HG03457 (cell line): ENCODE results near the gene ZNF684.
"Not testable (repeated sequence)": the region's sequence is repeated elsewhere in the genome, so short reads cannot be mapped to it uniquely, and the experiment has no call there.

Experiments used
- ATAC-seq: cut with Tn5 transposase; IDR thresholded peaks from one replicate; pipeline ENCODE4 v1.9.1; 2021; ENCODE audit warnings: moderate number of reproducible peaks; ENCODE audit not compliant: unreplicated experiment

The ZNF684 gene

DNA sequence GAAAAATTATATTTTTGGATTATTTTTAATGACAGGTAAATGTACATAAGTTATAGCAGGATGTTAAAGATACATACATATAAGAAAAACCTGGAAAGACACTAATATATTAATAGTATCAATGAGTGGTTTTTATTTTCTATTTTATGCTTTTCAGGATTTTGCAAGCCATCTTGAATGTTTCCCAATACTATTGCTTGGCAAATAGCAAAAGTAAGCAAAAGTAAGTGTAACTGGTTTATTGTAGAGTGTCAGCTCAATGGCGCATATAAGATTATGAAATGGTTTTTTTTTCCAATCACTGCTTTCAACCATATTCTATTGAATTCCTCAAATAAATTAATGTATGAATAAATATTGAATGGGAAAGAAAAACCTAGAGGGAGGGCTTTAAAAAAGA lies 36.4 kb downstream of the ZNF684 start:
- ATAC-seq = no peak

DNA sequence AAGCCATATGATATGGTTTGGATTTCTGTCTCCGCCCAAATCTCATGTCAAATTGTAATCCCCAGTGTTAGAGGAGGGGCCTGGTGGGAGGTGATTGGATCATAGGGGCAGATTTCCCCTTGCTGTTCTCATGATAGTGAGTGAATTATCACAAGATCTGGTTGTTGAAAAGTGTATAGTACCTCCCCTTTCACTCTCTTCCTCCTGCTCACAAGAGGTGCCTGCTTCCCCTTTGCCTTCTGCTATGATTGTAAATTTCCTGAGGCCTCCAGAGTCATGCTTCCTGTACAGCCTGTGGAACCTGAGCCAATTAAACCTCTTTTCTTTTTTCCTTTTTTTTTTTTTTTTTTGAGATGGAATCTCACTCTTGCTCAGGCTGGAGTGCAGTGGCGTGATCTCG lies 43.4 kb downstream of the ZNF684 start:
- not testable (repeated sequence) for ATAC-seq

DNA sequence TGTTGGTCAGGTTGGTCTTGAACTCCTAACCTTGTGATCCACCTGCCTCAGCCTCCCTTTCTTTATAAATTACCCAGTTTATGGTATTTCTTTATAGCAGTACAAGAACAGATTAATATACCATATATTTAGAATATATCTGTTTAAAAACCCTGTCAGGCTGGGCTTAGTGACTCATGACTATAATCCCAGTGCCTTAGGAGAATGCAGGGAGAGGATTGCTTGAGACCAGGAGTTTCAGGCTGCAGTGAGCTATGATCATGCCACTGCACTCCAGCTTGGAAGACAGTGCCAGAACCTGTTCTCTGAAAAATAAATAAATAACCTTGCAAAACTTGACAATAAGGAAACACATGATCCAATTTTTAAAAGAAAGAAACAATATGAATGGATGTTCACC lies 43.9 kb downstream of the ZNF684 start:
- no peak for ATAC-seq

DNA sequence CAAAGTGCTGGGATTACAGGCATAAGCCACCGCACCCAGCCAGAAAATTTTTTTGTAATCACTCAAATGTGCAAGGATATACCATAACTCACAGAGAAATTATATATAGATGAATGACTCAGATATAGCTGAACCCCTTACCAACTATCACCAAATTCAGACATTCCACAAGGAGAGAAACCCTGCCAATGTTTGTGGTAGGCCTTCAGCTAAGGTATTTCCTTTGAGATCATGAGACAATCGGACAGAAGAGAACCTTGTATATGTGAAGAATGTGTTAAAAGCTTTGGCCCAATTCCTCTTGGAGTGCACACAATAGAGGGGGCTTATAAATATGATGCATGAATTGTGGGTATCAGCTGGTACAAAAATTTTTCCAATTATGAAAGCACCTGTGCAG lies 50.7 kb downstream of the ZNF684 start:
- no peak for ATAC-seq

- ATAC-seq = no peak
Observed at GRCh38 chr1:40583980-40584379, 52.5 kb downstream of the ZNF684 start.

DNA sequence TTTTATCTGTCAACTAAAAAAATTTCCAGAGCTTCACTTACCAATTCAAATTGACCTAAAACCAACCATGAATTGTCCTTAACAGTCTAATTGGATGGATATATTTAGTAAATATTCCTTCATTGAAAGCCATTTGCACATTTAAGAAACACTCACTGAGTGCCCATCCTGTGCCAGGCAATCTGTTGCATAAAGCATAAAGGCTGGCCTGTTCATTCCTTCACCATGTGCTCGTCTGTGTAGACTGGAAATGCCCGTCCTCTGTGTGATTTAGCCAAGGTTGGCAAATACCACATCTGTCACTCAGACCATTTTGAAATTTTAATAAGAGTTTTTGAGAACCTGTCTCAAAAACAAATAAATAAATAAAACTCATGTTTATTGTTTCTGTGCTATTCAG lies 57.1 kb downstream of the ZNF684 start:
- ATAC-seq = no peak

DNA sequence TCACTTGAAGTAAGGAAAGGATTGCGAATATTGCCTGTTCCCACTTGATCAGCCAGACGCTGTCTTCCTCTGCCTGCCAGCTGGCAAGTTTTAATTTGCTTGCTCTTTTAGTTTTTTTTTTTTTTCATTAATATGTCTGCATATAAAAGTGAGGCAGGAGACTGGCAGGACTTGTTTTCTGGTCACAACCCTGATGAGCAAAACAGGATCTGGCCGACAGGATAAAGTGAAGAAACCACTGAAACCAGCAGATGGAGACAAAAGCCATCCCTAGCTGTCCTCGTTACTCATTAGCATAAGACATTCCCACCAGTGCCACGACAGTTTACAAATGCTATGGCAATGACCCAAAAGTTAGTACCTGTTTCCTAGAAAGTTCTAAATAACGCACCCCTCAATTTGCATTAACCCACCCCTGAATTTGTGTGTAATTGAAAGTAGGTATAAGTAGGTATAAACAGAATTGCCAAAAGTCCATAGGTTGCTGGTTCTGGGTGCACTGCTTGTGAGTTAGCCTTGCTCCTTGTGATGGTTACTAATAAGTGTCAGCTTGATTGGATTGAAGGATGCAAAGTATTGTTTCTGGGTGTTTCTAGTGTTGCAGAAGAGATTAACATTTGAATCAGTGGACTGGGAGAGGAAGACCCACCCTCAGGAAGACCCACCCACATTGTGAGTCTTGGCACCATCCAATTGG lies 60.8 kb downstream of the ZNF684 start:
- no peak for ATAC-seq

DNA sequence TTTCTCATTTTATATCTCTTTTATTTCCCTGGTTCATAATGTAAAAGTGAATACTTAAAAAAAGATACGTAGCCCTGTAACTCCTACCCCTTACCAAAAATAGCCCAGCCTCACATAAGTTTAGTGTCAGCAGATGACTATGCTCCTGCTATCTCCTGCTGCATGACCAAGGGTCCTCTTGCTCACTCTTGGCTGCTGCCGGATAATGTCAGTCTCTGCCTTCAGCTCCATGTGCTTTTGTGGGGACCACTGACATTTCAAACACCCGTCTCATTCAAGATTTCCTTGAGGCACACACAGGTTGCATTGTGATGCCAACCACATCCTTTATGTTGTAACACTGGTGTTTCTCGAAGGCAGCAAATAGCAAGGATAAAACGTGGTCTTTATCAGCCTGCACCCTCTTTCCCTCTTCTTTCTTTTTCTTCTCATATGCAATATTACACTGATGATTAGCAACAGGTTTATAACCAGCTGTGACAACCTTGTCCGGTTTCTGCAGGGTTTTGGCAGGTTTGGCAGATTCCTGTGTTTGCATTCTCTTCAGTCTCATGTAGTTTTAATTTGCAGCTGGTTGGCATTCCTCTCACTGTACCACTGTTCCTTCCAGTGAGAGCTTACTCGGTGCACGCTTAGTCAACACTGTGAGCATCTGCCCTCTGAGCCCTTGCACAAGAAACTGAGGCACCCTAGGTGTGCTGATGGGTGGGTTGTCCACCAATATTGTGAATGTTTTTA lies 62.2 kb downstream of the ZNF684 start:
- no peak for ATAC-seq

DNA sequence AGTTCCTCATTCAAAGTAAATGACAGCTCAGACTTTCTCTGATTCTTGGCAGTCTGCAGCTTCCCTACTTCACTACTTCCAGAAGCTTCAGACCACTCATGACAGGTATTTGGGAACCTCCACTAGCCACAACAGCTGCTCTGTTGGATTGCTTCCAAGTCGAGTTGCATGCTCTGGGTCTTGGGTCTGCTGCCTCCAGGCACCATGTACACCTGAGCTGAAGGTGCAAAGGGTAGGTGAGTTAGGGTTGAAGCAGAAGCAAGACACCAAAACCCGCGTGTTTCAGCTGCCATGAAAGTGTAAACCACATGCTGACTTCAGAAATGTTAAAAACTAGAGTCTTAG lies 62.7 kb downstream of the ZNF684 start:
- no peak for ATAC-seq

DNA sequence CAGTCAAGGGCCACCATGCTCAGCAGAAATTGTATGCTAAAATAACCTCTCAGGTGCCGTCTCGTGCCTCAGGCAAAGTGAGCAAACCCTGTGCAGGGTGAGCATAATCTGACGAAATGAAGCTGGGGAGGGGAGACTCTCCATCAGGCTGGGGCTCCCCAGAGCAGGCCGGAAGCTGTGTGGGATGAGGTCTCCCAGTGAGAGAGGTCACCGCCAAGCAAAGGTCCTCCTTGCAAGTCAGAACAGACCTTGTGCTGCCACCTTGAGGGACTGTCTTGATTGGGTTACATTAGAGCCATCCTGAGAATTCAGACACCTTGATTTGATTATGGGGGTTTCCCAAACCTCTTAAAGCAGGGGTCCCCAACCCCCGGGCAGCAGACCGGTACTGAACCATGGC lies 64.2 kb downstream of the ZNF684 start:
- no peak for ATAC-seq
